Keratinocyte (primary cell): ENCODE results near the gene TTC16. TPM values are rescaled to one million over a fixed set of nuclear protein-coding genes. Genes with fewer than 3 reads are reported as not detected.

Experiments
- DNase-seq: peaks from one replicate; pipeline ENCODE4 v3.0.0-alpha.2; 2011; ENCODE audit warnings: low read depth, missing footprints, low spot score
- FAIRE-seq: peaks from 2 replicates; lab custom pipeline; 2011; peaks lifted over from hg19 to GRCh38; lab: Jason Lieb, UNC
- H2AFZ ChIP-seq: 2 replicates; pipeline ENCODE4 v1.6.0; 2012; ENCODE audit warnings: low read length, control low read depth, inconsistent platforms; ENCODE audit not compliant: control insufficient read depth
- H3K27ac ChIP-seq: 2 replicates; pipeline ENCODE4 v1.5.1; 2011; ENCODE audit warnings: low read length; ENCODE audit not compliant: control insufficient read depth, insufficient read depth
- H3K27me3 ChIP-seq: 3 replicates; pipeline ENCODE4 v1.6.0; 2011; ENCODE audit warnings: low read length; ENCODE audit not compliant: control insufficient read depth, insufficient read depth; ENCODE audit errors: extremely low read depth
- H3K36me3 ChIP-seq, 2 experiments: 2 replicates in 1 of 2; 3 replicates in 1 of 2; pipeline ENCODE4 v1.5.1; 2011; ENCODE audit warnings: low read length in 2 of 2, mild to moderate bottlenecking in 1 of 2; ENCODE audit not compliant: control insufficient read depth in 2 of 2, insufficient read depth in 2 of 2; ENCODE audit errors: extremely low read depth in 1 of 2
- H3K4me1 ChIP-seq: 3 replicates; pipeline ENCODE4 v1.5.1; 2011; ENCODE audit warnings: low read length; ENCODE audit not compliant: control insufficient read depth, insufficient read depth; ENCODE audit errors: extremely low read depth
- H3K4me2 ChIP-seq: 3 replicates; pipeline ENCODE4 v1.6.0; 2011; ENCODE audit warnings: low read depth, low read length; ENCODE audit not compliant: control insufficient read depth, insufficient read depth; ENCODE audit errors: extremely low read depth
- H3K4me3 ChIP-seq, 3 experiments: fragments of 200-600 bp in 1 of 3; sonication (generic) in 1 of 3; 2 replicates in 2 of 3; 3 replicates in 1 of 3; pipeline ENCODE4 v1.5.1; 2011 to 2016; ENCODE audit warnings: low read length in 3 of 3, mild to moderate bottlenecking in 3 of 3, control low read depth in 2 of 3, inconsistent platforms in 1 of 3, low read depth in 1 of 3, mixed read lengths in 1 of 3, mixed run types in 1 of 3, moderate library complexity in 1 of 3; ENCODE audit not compliant: control insufficient read depth in 2 of 3, insufficient read depth in 2 of 3; ENCODE audit errors: extremely low read depth in 1 of 3
- H3K79me2 ChIP-seq: 2 replicates; pipeline ENCODE4 v1.6.0; 2012; ENCODE audit warnings: low read length; ENCODE audit not compliant: control insufficient read depth, insufficient read depth
- H3K9ac ChIP-seq: 3 replicates; pipeline ENCODE4 v1.6.0; 2011; ENCODE audit warnings: low read length; ENCODE audit not compliant: control insufficient read depth, insufficient read depth; ENCODE audit errors: extremely low read depth
- H3K9me1 ChIP-seq: 3 replicates; pipeline ENCODE4 v1.6.0; 2011; ENCODE audit warnings: low read length; ENCODE audit not compliant: control insufficient read depth, insufficient read depth; ENCODE audit errors: extremely low read depth
- H3K9me3 ChIP-seq: 2 replicates; pipeline ENCODE4 v1.5.1; 2012; ENCODE audit warnings: low read depth, low read length; ENCODE audit not compliant: control insufficient read depth
- H4K20me1 ChIP-seq: 3 replicates; pipeline ENCODE4 v1.6.0; 2011; ENCODE audit warnings: low read length; ENCODE audit not compliant: control insufficient read depth, insufficient read depth; ENCODE audit errors: extremely low read depth
- EZH2 ChIP-seq: IDR thresholded peaks from one replicate; pipeline ENCODE4 v1.6.1; 2012; ENCODE audit warnings: inconsistent platforms, mild to moderate bottlenecking, low read length, moderate library complexity
- dilution Hi-C: fragments of 300-500 bp; cut with MboI; formaldehyde crosslinking; loops from one replicate; pipeline ENCODE4 v1.7.0; 2020; ENCODE audit warnings: low sequenced_read_pairs; ENCODE audit not compliant: extremely low pct_ligation_motif_present
- polyA plus RNA-seq, 5 experiments: library from polyadenylated mRNA; depleted of rRNA in 3 of 5; stranded (reverse) in 3 of 5; stranded (forward) in 1 of 5; unstranded in 1 of 5; fragments of >200 nt; gene quantifications; 1 replicate in 1 of 5; 2 replicates in 3 of 5; 3 replicates in 1 of 5; pipeline versions ENCODE4 v1.2.1 to v1.2.3, GENCODE V29; 2011 to 2012; ENCODE audit warnings: missing spikeins in 2 of 5, low read depth in 1 of 5, low replicate concordance in 1 of 5
- TF ChIP-seq, protein P1 (sequence below), 3 experiments: IDR thresholded peaks in 1 of 3; conservative IDR thresholded peaks in 1 of 3; optimal IDR thresholded peaks in 1 of 3; 2 replicates in 2 of 3; 3 replicates in 1 of 3; pipeline versions ENCODE3 to v1.5.1; 2011; ENCODE audit warnings: low read length in 3 of 3, mild to moderate bottlenecking in 3 of 3, moderate library complexity in 2 of 3, control low read depth in 1 of 3, inconsistent platforms in 1 of 3; ENCODE audit not compliant: insufficient read depth in 2 of 3; ENCODE audit errors: extremely low read depth in 1 of 3

Gene TTC16
- polyA plus RNA-seq, 1 donor (not counting 4 experiments of a cell fraction or from before 2014, with no cell fraction given) = not detected

DNA sequence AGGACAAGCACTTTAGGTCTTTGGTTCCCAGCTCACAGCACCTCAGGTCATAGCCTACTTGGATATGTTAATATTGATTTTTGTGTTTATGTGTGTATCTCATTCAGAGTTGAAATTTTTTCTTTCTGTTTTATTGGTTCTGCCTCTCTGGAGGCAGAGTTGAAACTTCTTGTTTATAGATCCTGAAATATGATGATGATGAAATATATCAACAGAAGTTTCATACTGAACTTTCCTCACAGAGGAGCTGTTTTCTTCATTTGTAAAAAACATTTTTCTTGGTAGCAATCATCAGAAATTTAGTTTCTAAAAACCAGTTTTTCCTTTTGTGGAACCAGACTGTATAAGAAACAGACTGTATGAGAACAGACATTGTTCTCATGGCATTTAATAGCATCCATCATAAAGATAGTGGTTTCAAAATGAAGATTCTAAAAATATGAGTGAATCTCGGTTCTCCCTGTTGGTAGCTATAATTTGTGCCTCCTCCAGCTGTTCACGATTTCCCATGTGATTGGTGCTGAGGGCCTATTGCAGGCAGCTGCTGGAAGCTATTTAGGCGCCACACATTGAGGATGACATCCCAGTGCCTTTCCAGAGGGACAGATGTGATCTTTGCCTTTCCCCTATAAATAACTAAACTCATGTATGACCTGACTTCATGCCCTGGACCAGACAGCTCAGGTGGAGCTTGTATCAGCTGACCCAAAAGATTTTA is 48.6 kb upstream of the TTC16 start:
- dilution Hi-C loops = no loop called here
- TF ChIP-seq EZH2 = no peak
- TF ChIP-seq, protein P1, sequence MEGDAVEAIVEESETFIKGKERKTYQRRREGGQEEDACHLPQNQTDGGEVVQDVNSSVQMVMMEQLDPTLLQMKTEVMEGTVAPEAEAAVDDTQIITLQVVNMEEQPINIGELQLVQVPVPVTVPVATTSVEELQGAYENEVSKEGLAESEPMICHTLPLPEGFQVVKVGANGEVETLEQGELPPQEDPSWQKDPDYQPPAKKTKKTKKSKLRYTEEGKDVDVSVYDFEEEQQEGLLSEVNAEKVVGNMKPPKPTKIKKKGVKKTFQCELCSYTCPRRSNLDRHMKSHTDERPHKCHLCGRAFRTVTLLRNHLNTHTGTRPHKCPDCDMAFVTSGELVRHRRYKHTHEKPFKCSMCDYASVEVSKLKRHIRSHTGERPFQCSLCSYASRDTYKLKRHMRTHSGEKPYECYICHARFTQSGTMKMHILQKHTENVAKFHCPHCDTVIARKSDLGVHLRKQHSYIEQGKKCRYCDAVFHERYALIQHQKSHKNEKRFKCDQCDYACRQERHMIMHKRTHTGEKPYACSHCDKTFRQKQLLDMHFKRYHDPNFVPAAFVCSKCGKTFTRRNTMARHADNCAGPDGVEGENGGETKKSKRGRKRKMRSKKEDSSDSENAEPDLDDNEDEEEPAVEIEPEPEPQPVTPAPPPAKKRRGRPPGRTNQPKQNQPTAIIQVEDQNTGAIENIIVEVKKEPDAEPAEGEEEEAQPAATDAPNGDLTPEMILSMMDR (optimal IDR thresholded peaks at IDR 0.05 in 1 of 3, IDR thresholded peaks at IDR 0.05 in 1 of 3, conservative IDR thresholded peaks at IDR 0.05 in 1 of 3; ENCODE audit: extremely low read depth in 1 of 3, insufficient read depth in 2 of 3, low read length in 3 of 3) = no peak
- peaks cover 20 to 35% of the 10 kb centered on the region in 2 experiments for H3K36me3 ChIP-seq
- no peak overlapping the region for H3K27ac ChIP-seq
- no peaks in the 10 kb centered on the region for H4K20me1 ChIP-seq
- no peaks in the 10 kb centered on the region for H3K9me3 ChIP-seq
- FAIRE-seq (no peak), DNase-seq (no peak)
- H2AFZ ChIP-seq = no peak overlapping the region
- no peaks in the 10 kb centered on the region for H3K27me3 ChIP-seq
- H3K9me1 ChIP-seq = no peaks in the 10 kb centered on the region
- no peak overlapping the region for H3K4me3 ChIP-seq
- H3K9ac ChIP-seq = no peak overlapping the region
- H3K4me1 ChIP-seq = no peaks in the 10 kb centered on the region
- no peak overlapping the region for H3K4me2 ChIP-seq
- H3K79me2 ChIP-seq = no peaks in the 10 kb centered on the region

DNA sequence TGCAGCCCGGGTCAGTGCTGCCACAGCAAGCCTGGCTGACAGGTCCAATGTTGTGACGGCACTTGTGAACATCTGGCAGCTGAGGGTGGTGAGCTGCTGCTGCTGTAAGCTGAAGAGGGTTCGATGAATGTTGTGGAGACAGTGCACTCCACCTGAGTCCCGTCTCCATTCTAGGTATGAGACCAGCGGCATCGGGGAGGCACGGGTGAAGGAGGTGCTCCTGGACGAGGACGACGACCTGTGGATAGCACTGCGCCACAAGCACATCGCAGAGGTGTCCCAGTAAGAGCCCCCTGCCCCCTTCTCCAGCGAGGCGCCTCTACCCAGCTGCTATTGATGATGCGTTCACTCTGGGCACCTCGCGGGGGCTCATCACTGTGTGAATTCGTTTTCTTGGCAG is 48.0 kb upstream of the TTC16 start:
- DNase-seq (no peak), FAIRE-seq (no peak)
- Histone ChIP-seq H3K4me1 (no peaks in the 10 kb centered on the region), H3K27ac (no peak overlapping the region), H3K4me3 (no peak overlapping the region), H3K27me3 (no peaks in the 10 kb centered on the region), H3K9me1 (no peaks in the 10 kb centered on the region), H4K20me1 (no peaks in the 10 kb centered on the region), H3K4me2 (no peak overlapping the region), H3K79me2 (no peaks in the 10 kb centered on the region), H3K36me3 (peaks cover 21 to 36% of the 10 kb centered on the region in 2 experiments), H3K9me3 (no peaks in the 10 kb centered on the region), H3K9ac (no peak overlapping the region), H2AFZ (no peak overlapping the region)
- TF ChIP-seq EZH2 = no peak
- TF ChIP-seq, protein P1 (optimal IDR thresholded peaks at IDR 0.05 in 1 of 3, IDR thresholded peaks at IDR 0.05 in 1 of 3, conservative IDR thresholded peaks at IDR 0.05 in 1 of 3; ENCODE audit: extremely low read depth in 1 of 3, insufficient read depth in 2 of 3, low read length in 3 of 3) = no peak
- dilution Hi-C loops = no loop called here
